Measurements from ENCODE around the gene TLE2.
"Not testable (repeated sequence)": the region's sequence is repeated elsewhere in the genome, so short reads cannot be mapped to it uniquely, and the experiment has no call there.

The TLE2 gene

DNA sequence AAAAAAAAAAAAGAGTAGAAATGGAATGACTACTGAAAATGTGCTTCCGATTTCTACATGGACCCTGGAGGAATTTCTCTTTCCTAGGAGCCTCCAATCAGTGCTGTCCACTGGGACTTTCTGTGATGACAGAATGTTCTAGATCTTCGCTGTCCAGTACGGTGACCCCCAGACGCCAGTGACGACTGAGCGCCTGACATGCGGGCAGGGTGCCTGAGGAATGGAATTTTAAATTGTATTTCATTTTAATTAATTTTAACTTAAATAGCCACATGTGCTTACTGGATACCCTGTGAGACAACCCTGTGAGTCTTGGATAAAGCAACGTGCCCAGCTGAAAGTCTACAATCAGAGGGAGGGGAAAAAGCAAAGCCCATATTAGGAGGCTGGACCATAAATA is 55.9 kb downstream of the TLE2 start:
- DNase-seq (ENCODE audit: low spot score) = no peak
- in situ Hi-C loops (cut with MboI; ENCODE audit: low pct_unique_long_range_greater_than_20kb, low sequenced_read_pairs, unreplicated experiment) = loop anchor here (25.0 kb wide), 1 partner anchor 514 kb away; the partner anchor contains the start of genes SMIM24 and SMIM44
- TF ChIP-seq, protein P1, sequence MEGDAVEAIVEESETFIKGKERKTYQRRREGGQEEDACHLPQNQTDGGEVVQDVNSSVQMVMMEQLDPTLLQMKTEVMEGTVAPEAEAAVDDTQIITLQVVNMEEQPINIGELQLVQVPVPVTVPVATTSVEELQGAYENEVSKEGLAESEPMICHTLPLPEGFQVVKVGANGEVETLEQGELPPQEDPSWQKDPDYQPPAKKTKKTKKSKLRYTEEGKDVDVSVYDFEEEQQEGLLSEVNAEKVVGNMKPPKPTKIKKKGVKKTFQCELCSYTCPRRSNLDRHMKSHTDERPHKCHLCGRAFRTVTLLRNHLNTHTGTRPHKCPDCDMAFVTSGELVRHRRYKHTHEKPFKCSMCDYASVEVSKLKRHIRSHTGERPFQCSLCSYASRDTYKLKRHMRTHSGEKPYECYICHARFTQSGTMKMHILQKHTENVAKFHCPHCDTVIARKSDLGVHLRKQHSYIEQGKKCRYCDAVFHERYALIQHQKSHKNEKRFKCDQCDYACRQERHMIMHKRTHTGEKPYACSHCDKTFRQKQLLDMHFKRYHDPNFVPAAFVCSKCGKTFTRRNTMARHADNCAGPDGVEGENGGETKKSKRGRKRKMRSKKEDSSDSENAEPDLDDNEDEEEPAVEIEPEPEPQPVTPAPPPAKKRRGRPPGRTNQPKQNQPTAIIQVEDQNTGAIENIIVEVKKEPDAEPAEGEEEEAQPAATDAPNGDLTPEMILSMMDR (IDR thresholded peaks at IDR 0.05; ENCODE audit: extremely low read depth, insufficient read depth, missing control alignments) = no peak

DNA sequence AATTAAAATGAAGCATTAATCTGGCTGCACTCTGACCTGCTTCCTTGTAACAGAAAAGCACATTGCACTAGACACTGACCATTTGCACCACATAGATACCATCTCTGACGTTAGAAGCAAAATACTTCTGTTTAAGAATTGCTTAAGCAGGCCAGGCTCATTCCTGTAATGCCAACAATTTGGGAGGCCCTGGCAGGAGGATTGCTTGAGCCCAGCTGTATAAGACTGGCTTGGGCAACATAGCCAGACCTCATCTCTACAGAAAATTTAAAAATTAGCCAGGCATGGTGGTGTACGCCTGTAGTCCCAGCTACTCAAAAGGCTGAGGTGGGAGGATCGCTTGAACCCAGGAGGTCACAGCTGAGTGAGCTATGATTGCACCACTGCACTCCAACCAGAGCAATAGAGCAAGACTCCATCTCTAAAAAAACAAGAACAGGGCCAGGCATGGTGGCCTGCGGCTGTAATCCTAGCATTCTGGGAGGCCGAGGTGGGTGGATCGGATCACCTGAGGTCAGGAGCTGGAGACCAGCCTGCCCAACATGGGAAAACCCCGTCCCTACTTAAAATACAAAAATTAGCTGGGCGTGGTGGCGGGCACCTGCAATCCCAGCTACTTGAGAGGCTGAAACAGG is 58.8 kb downstream of the TLE2 start:
- TF ChIP-seq, protein P1 (IDR thresholded peaks at IDR 0.05; ENCODE audit: extremely low read depth, insufficient read depth, missing control alignments) = no peak
- in situ Hi-C loops (cut with MboI; ENCODE audit: low pct_unique_long_range_greater_than_20kb, low sequenced_read_pairs, unreplicated experiment) = loop anchor here (25.0 kb wide), 1 partner anchor 517 kb away; the partner anchor contains the start of genes SMIM24 and SMIM44

DNA sequence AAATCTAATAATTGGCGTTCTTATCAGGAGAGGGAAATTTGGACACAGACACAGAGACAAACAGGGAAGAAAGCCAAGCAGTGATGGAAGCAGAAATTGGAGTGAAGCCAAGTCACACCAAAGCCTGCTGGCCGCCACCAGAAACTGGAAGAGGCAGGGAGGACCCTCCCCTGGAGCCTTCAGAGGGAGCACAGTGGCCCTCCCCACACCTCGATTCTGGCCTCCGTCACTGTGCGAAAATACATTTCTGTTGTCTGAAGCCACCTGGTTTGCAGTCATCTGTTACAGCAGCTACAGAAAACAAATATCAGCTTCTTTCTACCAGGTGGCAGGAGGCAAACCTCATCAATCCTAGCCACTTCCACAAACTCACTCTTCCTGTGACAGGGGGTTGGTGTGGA is 60.0 kb downstream of the TLE2 start:
- in situ Hi-C loops (cut with MboI; ENCODE audit: low pct_unique_long_range_greater_than_20kb, low sequenced_read_pairs, unreplicated experiment) = loop anchor here (10.0 to 25.0 kb wide), 2 partner anchors 136 to 518 kb away; partner anchors contain the start of genes SMIM24 and SMIM44
- DNase-seq (ENCODE audit: low spot score) = no peak
- TF ChIP-seq, protein P1 (IDR thresholded peaks at IDR 0.05; ENCODE audit: extremely low read depth, insufficient read depth, missing control alignments) = no peak

More for the DNA sequence above, 58.8 kb downstream of the TLE2 start:
- DNase-seq (ENCODE audit: low spot score) = no peak

DNA sequence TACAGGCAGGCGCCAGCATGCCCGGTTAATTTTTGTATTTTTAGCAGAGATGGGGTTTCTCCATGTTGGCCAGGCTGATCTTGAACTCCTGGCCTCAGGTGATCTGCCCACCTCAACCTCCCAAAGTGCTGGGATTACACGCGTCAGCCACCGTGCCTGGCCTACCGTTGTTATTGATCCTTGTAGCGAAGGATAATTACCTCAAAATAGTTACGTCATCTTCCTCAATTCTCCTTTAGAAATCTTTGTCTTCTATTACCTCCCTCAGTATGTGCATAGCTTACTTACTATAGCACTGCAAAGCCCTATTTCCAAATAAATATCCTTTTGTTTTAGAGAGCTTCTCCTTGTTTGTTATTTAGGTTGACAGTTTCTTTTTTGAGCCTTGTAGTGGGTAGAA is 61.1 kb downstream of the TLE2 start:
- in situ Hi-C loops (cut with MboI; ENCODE audit: low pct_unique_long_range_greater_than_20kb, low sequenced_read_pairs, unreplicated experiment) = loop anchor here (10.0 to 25.0 kb wide), 2 partner anchors 137 to 519 kb away; partner anchors contain the start of genes SMIM24 and SMIM44
- no peak for DNase-seq (ENCODE audit: low spot score)
- TF ChIP-seq, protein P1 (IDR thresholded peaks at IDR 0.05; ENCODE audit: extremely low read depth, insufficient read depth, missing control alignments) = no peak

DNA sequence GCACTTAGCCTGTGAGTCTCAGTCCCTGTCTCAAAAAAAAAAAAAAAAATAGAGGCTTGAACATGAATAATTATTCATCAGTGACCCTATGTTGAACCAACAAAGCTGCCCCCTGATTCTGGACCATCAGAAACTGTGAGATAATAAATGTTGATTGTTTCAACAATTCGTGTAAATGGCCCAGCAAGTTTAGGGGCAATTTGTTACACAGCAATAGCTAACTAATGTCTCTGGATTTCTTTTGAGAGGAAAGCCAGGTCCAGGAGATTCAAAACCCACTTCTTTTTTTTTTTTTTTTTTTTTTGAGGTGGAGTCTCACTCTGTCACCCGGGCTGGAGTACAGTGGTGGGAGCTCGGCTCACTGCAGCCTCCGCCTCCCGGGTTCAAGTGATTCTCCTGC is 64.2 kb downstream of the TLE2 start:
- TF ChIP-seq, protein P1 (IDR thresholded peaks at IDR 0.05; ENCODE audit: extremely low read depth, insufficient read depth, missing control alignments) = no peak
- no peak for DNase-seq (ENCODE audit: low spot score)
- in situ Hi-C loops (cut with MboI; ENCODE audit: low pct_unique_long_range_greater_than_20kb, low sequenced_read_pairs, unreplicated experiment) = loop anchor here (10.0 to 25.0 kb wide), 2 partner anchors 140 to 522 kb away; partner anchors contain the start of genes SMIM24 and SMIM44

DNA sequence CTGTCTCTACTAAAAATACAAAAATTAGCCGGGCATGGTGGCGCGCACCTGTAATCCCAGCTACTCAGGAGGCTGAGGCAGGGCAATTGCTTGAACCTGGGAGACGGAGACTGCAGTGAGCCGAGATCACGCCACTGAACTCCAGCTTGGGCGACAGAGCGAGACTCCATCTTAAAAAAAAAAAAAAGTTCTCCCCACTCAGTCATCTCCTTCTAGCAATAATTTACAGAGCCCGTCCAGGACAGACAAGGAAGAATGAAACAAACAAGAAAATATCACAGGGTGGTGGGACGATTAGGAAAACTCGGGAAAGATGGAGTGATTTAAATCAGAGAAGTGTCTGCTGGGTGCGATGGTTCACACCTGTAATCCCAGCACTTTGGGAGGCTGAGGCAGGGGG is 65.4 kb downstream of the TLE2 start:
- not testable (repeated sequence) for DNase-seq (ENCODE audit: low spot score)
- in situ Hi-C loops (cut with MboI; ENCODE audit: low pct_unique_long_range_greater_than_20kb, low sequenced_read_pairs, unreplicated experiment) = loop anchor here (10.0 to 25.0 kb wide), 2 partner anchors 141 to 524 kb away; partner anchors contain the start of genes SMIM24 and SMIM44

DNA sequence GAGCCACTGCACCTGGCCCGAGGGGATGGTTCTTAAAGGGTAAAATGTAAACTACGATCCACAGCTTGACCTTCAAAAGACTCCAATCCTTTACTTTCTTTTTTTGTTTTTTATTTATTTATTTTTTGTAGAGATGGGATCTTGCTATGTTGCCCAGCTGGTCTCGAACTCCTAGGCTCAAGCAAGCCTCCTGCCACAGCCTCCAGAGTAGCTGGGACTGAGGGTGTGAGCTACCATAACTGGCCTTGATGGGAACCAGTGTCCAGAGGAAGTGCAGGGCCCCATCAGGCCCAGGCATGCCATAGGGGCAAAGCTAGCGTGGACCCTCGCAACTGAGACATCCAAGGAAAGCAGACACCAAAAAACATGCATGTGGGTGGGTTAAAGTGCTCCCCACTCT is 66.0 kb downstream of the TLE2 start:
- no peak for DNase-seq (ENCODE audit: low spot score)
- TF ChIP-seq, protein P1 (IDR thresholded peaks at IDR 0.05; ENCODE audit: extremely low read depth, insufficient read depth, missing control alignments) = no peak
- in situ Hi-C loops (cut with MboI; ENCODE audit: low pct_unique_long_range_greater_than_20kb, low sequenced_read_pairs, unreplicated experiment) = loop anchor here (10.0 to 25.0 kb wide), 2 partner anchors 142 to 524 kb away; partner anchors contain the start of genes SMIM24 and SMIM44
